Measurements from ENCODE around the gene NDUFB1. TPM values are rescaled to one million over a fixed set of nuclear protein-coding genes. Genes with fewer than 3 reads are reported as not detected.

Gene NDUFB1
- polyA plus RNA-seq, 1 of the 3 experiments (the other 2 are of a cell fraction), result 298 TPM

DNA sequence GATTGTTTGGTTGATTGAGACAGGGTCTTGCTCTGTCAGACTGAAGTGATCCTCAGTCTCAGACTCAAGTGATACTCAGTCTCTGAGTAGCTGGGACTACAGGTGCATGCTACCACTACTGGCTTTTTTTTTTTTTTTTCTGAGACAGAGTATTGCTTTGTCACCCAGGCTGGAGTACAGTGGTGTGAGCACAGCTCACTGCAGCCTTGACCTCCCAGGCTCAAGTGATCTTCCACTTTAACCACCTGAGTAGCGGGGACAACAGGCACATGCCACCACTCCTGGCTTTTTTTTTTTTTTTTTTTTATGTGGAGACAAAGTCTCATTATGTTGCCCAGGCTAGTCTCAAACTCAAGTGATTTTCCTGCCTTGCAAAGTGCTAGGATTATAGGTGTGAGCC lies 32.1 kb upstream of the NDUFB1 start:
- Histone ChIP-seq H3K9me2 (no peaks in the 10 kb centered on the region), H3K4me1 (ENCODE audit: control insufficient read depth in 1 of 2, insufficient read depth in 2 of 2, low read depth in 1 of 2, low read length in 1 of 2) (no peaks in the 10 kb centered on the region), H3F3A (replicated peaks; ENCODE audit: insufficient read depth) (peaks cover 19% of the 10 kb centered on the region), H3K9me3 (no peaks in the 10 kb centered on the region), H4K20me1 (ENCODE audit: insufficient read depth) (no peaks in the 10 kb centered on the region), H3K4me2 (no peak overlapping the region), H3K36me3 (replicated peaks in 1 of 2; ENCODE audit: control insufficient read depth in 1 of 2, insufficient read depth in 2 of 2, low read length in 1 of 2) (peaks cover 48 to 79% of the 10 kb centered on the region in 2 experiments), H3K4me3 (ENCODE audit: low read depth in 2 of 2, low read length in 1 of 2) (no peak overlapping the region; a peak in 1 of 4 replicates), H3K27ac (ENCODE audit: low read depth in 2 of 2, low read length in 1 of 2) (peak overlapping the region in 1 of 2 experiments; percentile 59; a peak in 1 of 4 replicates), H2AFZ (ENCODE audit: low read depth) (no peak overlapping the region), H3K9ac (no peak overlapping the region), H3K79me2 (ENCODE audit: insufficient read depth) (no peaks in the 10 kb centered on the region; the same call in 1 of the 2 replicates), H3K27me3 (ENCODE audit: insufficient read depth) (no peaks in the 10 kb centered on the region)
- DNase-seq, result no peak
- TF ChIP-seq FOXM1 (IDR thresholded peaks at IDR 0.05; ENCODE audit: low read depth), result no peak
- TF ChIP-seq POLR2AphosphoS5 (IDR thresholded peaks at IDR 0.05; ENCODE audit: low read depth, low read length), result no peak
- TF ChIP-seq, protein P1, sequence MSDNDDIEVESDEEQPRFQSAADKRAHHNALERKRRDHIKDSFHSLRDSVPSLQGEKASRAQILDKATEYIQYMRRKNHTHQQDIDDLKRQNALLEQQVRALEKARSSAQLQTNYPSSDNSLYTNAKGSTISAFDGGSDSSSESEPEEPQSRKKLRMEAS (IDR thresholded peaks at IDR 0.05; ENCODE audit: low read depth), result no peak
- no peak for TF ChIP-seq TEAD4 (IDR thresholded peaks at IDR 0.05; ENCODE audit: borderline replicate concordance, insufficient read depth)
- no peak for TF ChIP-seq MXI1 (IDR thresholded peaks at IDR 0.05; ENCODE audit: low read depth, low read length)
- TF ChIP-seq, protein P2, sequence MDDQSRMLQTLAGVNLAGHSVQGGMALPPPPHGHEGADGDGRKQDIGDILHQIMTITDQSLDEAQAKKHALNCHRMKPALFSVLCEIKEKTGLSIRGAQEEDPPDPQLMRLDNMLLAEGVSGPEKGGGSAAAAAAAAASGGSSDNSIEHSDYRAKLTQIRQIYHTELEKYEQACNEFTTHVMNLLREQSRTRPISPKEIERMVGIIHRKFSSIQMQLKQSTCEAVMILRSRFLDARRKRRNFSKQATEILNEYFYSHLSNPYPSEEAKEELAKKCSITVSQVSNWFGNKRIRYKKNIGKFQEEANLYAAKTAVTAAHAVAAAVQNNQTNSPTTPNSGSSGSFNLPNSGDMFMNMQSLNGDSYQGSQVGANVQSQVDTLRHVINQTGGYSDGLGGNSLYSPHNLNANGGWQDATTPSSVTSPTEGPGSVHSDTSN (IDR thresholded peaks at IDR 0.05), result no peak
- no peak for TF ChIP-seq NRF1 (IDR thresholded peaks at IDR 0.05; ENCODE audit: low read depth, low read length)
- TF ChIP-seq, protein P3, sequence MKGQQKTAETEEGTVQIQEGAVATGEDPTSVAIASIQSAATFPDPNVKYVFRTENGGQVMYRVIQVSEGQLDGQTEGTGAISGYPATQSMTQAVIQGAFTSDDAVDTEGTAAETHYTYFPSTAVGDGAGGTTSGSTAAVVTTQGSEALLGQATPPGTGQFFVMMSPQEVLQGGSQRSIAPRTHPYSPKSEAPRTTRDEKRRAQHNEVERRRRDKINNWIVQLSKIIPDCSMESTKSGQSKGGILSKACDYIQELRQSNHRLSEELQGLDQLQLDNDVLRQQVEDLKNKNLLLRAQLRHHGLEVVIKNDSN (IDR thresholded peaks at IDR 0.05; ENCODE audit: borderline replicate concordance, low read depth), result no peak
- TF ChIP-seq TAF1 (IDR thresholded peaks at IDR 0.05; ENCODE audit: borderline replicate concordance, low read depth, low read length), result no peak
- TF ChIP-seq, protein P4, sequence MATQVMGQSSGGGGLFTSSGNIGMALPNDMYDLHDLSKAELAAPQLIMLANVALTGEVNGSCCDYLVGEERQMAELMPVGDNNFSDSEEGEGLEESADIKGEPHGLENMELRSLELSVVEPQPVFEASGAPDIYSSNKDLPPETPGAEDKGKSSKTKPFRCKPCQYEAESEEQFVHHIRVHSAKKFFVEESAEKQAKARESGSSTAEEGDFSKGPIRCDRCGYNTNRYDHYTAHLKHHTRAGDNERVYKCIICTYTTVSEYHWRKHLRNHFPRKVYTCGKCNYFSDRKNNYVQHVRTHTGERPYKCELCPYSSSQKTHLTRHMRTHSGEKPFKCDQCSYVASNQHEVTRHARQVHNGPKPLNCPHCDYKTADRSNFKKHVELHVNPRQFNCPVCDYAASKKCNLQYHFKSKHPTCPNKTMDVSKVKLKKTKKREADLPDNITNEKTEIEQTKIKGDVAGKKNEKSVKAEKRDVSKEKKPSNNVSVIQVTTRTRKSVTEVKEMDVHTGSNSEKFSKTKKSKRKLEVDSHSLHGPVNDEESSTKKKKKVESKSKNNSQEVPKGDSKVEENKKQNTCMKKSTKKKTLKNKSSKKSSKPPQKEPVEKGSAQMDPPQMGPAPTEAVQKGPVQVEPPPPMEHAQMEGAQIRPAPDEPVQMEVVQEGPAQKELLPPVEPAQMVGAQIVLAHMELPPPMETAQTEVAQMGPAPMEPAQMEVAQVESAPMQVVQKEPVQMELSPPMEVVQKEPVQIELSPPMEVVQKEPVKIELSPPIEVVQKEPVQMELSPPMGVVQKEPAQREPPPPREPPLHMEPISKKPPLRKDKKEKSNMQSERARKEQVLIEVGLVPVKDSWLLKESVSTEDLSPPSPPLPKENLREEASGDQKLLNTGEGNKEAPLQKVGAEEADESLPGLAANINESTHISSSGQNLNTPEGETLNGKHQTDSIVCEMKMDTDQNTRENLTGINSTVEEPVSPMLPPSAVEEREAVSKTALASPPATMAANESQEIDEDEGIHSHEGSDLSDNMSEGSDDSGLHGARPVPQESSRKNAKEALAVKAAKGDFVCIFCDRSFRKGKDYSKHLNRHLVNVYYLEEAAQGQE (IDR thresholded peaks at IDR 0.05; ENCODE audit: low read depth, low read length), result no peak
- TF ChIP-seq, protein P5, sequence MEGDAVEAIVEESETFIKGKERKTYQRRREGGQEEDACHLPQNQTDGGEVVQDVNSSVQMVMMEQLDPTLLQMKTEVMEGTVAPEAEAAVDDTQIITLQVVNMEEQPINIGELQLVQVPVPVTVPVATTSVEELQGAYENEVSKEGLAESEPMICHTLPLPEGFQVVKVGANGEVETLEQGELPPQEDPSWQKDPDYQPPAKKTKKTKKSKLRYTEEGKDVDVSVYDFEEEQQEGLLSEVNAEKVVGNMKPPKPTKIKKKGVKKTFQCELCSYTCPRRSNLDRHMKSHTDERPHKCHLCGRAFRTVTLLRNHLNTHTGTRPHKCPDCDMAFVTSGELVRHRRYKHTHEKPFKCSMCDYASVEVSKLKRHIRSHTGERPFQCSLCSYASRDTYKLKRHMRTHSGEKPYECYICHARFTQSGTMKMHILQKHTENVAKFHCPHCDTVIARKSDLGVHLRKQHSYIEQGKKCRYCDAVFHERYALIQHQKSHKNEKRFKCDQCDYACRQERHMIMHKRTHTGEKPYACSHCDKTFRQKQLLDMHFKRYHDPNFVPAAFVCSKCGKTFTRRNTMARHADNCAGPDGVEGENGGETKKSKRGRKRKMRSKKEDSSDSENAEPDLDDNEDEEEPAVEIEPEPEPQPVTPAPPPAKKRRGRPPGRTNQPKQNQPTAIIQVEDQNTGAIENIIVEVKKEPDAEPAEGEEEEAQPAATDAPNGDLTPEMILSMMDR (IDR thresholded peaks at IDR 0.05), result no peak
- no peak for TF ChIP-seq RXRA (IDR thresholded peaks at IDR 0.05; ENCODE audit: borderline replicate concordance, low read depth)
- TF ChIP-seq RAD21 (IDR thresholded peaks at IDR 0.05; ENCODE audit: low read length), result no peak
- no peak for TF ChIP-seq ELF1 (IDR thresholded peaks at IDR 0.05)
- no peak for TF ChIP-seq EZH2phosphoT487 (IDR thresholded peaks at IDR 0.05; ENCODE audit: borderline replicate concordance, low read depth)
- TF ChIP-seq TCF12 (IDR thresholded peaks at IDR 0.05), result no peak
- TF ChIP-seq, protein P6, sequence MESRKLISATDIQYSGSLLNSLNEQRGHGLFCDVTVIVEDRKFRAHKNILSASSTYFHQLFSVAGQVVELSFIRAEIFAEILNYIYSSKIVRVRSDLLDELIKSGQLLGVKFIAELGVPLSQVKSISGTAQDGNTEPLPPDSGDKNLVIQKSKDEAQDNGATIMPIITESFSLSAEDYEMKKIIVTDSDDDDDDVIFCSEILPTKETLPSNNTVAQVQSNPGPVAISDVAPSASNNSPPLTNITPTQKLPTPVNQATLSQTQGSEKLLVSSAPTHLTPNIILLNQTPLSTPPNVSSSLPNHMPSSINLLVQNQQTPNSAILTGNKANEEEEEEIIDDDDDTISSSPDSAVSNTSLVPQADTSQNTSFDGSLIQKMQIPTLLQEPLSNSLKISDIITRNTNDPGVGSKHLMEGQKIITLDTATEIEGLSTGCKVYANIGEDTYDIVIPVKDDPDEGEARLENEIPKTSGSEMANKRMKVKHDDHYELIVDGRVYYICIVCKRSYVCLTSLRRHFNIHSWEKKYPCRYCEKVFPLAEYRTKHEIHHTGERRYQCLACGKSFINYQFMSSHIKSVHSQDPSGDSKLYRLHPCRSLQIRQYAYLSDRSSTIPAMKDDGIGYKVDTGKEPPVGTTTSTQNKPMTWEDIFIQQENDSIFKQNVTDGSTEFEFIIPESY (IDR thresholded peaks at IDR 0.05; ENCODE audit: borderline replicate concordance, low read depth), result no peak
- no peak for TF ChIP-seq GABPA (IDR thresholded peaks at IDR 0.05; ENCODE audit: low read depth)
- CTCF ChIA-PET, result no interaction called here
- WGBS (ENCODE audit: low lambda C conversion rate), result 100% methylated on average over 1 of the region's 1 CpG
- POLR2A ChIA-PET, result no interaction called here

Data from SK-N-SH (cell line).